DMS153 treated with DMSO at 0.1 percent for 48 hours (cell line): Measurements from ENCODE around the gene ZBED1.
"Not testable (repeated sequence)": the region's sequence is repeated elsewhere in the genome, so short reads cannot be mapped to it uniquely, and the experiment has no call there.

ENCODE experiments used
- DNase-seq: peaks from one replicate; lab custom pipeline; 2025; ENCODE audit not compliant: unreplicated experiment; lab: John Stamatoyannopoulos, UW

Gene ZBED1

GRCh38 chrX:2457289-2458133 is 43.3 kb downstream of the ZBED1 start:
- DNase-seq: no peak

GRCh38 chrX:2456091-2456490 is 44.7 kb downstream of the ZBED1 start:
- DNase-seq: not testable (repeated sequence)

GRCh38 chrX:2454620-2455019 is 46.2 kb downstream of the ZBED1 start:
- not testable (repeated sequence) for DNase-seq

GRCh38 chrX:2452799-2453198 is 48.0 kb downstream of the ZBED1 start:
- no peak for DNase-seq

GRCh38 chrX:2452317-2452784 is 48.4 kb downstream of the ZBED1 start:
- no peak for DNase-seq

GRCh38 chrX:2451501-2452316 is 49.1 kb downstream of the ZBED1 start:
- DNase-seq: no peak

- no peak for DNase-seq
Measured at GRCh38 chrX:2450681-2451080, 50.1 kb downstream of the ZBED1 start.

GRCh38 chrX:2449135-2449886 is 51.5 kb downstream of the ZBED1 start:
- no peak for DNase-seq

- DNase-seq: no peak
Measured at GRCh38 chrX:2447484-2447883, 53.3 kb downstream of the ZBED1 start.

- DNase-seq: no peak
Measured at GRCh38 chrX:2446815-2447214, 54.0 kb downstream of the ZBED1 start.

GRCh38 chrX:2445662-2446623 is 54.8 kb downstream of the ZBED1 start:
- DNase-seq: no peak

GRCh38 chrX:2442694-2443093 is 58.1 kb downstream of the ZBED1 start:
- DNase-seq: no peak

- no peak for DNase-seq
Measured at GRCh38 chrX:2441466-2441865, 59.3 kb downstream of the ZBED1 start.

GRCh38 chrX:2439613-2440012 is 61.2 kb downstream of the ZBED1 start:
- no peak for DNase-seq
